GM10266 (cell line): ENCODE measurements around the gene LPO.
A peak's percentile ranks its signal among the peaks of the same experiment; 100 is the strongest.

Experiments
- DNase-seq: peaks from one replicate; pipeline ENCODE4 v3.0.0; 2012; ENCODE audit errors: extremely low spot score
- CTCF ChIP-seq: IDR thresholded peaks from 2 replicates; pipeline ENCODE4 v1.5.1; 2012; ENCODE audit warnings: mild to moderate bottlenecking, low read depth; ENCODE audit not compliant: control insufficient read depth, insufficient read depth; ENCODE audit errors: missing control alignments

Gene LPO

GRCh38 chr17:58315750-58316149 lies 77.4 kb downstream of the LPO start:
- no peak for DNase-seq
- TF ChIP-seq CTCF: no peak

GRCh38 chr17:58316260-58316960 lies 78.0 kb downstream of the LPO start:
- DNase-seq: no peak
- no peak for TF ChIP-seq CTCF

- peak; percentile 80 for DNase-seq
- TF ChIP-seq CTCF: peak; percentile 68
Observed at GRCh38 chr17:58317421-58318064, 79.2 kb downstream of the LPO start.

GRCh38 chr17:58318065-58318481 lies 79.7 kb downstream of the LPO start:
- no peak for DNase-seq
- TF ChIP-seq CTCF: no peak
